Astrocyte of the spinal cord (primary cell): ENCODE measurements around the gene LPO.

Experiments
- DNase-seq: peaks from one replicate; pipeline ENCODE4 v3.0.0; 2011; ENCODE audit warnings: low read depth, low spot score
- H3K4me3 ChIP-seq: 2 replicates; pipeline ENCODE4 v1.5.1; 2011; ENCODE audit warnings: low read depth, mild to moderate bottlenecking, low read length, moderate library complexity
- in situ Hi-C: cut with HindIII; loops from 2 replicates; pipeline ENCODE4 v1.10.0; 2017; ENCODE audit warnings: low sequenced_read_pairs
- TF ChIP-seq, protein P1 (sequence below): IDR thresholded peaks from 2 replicates; pipeline ENCODE4 v1.5.1; 2012; ENCODE audit warnings: low read depth, mild to moderate bottlenecking, low read length, inconsistent platforms

LPO gene

GRCh38 chr17:58264407-58265103 is 26.2 kb downstream of the LPO start:
- no peak overlapping the region for H3K4me3 ChIP-seq
- no peak for DNase-seq
- TF ChIP-seq, protein P1, sequence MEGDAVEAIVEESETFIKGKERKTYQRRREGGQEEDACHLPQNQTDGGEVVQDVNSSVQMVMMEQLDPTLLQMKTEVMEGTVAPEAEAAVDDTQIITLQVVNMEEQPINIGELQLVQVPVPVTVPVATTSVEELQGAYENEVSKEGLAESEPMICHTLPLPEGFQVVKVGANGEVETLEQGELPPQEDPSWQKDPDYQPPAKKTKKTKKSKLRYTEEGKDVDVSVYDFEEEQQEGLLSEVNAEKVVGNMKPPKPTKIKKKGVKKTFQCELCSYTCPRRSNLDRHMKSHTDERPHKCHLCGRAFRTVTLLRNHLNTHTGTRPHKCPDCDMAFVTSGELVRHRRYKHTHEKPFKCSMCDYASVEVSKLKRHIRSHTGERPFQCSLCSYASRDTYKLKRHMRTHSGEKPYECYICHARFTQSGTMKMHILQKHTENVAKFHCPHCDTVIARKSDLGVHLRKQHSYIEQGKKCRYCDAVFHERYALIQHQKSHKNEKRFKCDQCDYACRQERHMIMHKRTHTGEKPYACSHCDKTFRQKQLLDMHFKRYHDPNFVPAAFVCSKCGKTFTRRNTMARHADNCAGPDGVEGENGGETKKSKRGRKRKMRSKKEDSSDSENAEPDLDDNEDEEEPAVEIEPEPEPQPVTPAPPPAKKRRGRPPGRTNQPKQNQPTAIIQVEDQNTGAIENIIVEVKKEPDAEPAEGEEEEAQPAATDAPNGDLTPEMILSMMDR = no peak
- in situ Hi-C loops = no loop called here

DNA sequence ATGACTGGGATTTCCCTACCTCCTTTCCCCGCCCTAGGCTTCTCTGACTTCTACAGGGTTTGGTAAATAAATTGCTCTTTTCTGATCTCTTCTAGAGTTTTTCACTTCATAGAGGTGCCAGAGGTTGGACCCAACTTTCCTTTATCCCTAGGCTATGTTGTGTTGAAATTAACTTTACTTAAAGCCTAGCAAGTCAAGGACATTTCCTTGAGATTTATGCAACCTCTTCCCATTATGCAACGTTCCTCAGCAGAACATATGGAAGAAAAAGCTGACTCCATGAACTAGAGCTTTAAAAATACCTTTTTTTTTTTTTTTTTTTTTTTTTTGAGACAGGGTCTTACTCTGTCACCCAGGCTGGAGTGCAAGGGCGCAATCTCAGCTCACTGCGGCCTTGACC is 26.9 kb downstream of the LPO start:
- in situ Hi-C loops = no loop called here

GRCh38 chr17:58265902-58266875 is 27.8 kb downstream of the LPO start:
- DNase-seq = no peak
- H3K4me3 ChIP-seq = no peak overlapping the region
- in situ Hi-C loops = no loop called here
- TF ChIP-seq, protein P1 = no peak

More for the DNA sequence above, 26.9 kb downstream of the LPO start:
- TF ChIP-seq, protein P1 = no peak
- no peak overlapping the region for H3K4me3 ChIP-seq
- DNase-seq = no peak

DNA sequence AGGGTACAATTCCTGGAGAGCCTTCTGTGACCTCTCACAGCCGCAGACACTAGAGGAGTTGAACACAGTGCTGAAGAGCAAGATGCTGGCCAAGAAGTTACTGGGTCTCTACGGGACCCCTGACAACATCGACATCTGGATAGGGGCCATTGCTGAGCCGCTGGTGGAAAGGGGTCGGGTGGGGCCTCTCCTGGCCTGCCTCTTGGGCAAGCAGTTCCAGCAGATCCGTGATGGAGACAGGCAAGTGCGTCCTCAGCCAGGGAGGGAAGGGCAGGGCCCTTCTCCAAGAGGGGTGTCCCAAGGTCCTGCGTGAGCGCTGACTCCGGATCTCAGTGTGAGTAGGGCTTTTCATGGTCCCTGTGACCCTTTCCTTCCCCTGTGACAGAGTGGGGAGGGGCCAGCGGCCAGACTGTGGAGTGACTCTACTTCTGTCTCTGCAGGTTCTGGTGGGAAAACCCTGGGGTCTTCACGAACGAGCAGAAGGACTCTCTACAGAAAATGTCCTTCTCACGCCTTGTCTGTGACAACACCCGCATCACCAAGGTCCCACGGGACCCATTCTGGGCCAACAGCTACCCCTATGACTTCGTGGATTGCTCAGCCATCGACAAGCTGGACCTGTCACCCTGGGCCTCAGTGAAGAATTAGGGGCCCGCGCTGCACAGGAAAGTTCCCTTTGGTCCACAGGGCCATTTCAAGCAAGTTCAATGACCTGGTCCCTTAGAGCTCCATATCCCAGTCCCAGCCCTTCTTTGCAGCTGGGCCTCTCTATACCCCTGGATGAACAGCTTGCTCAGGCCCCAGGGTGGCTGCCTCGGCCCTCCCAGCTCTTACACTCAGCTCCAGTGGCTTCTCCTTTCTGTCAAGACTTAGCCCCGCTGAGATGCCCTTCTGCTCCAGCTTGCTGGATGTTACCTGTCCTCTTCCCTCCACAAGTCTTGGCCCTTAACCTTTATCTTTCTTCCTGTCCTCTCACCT is 29.3 kb downstream of the LPO start:
- in situ Hi-C loops = no loop called here
- TF ChIP-seq, protein P1 = no peak
- no peak for DNase-seq
- no peak overlapping the region for H3K4me3 ChIP-seq

GRCh38 chr17:58268326-58268725 is 29.9 kb downstream of the LPO start:
- in situ Hi-C loops = no loop called here
- no peak overlapping the region for H3K4me3 ChIP-seq
- no peak for DNase-seq
- TF ChIP-seq, protein P1 = no peak
